Endodermal cell (in vitro differentiated cells): ENCODE results near the gene MBTPS1. TPM values are rescaled to one million over a fixed set of nuclear protein-coding genes. Genes with fewer than 3 reads are reported as not detected.

Experiments used
- DNase-seq: peaks from one replicate; pipeline ENCODE4 v3.0.0-alpha.2; 2017
- H3K27ac ChIP-seq: 2 replicates; pipeline ENCODE4 v1.5.1; 2013; ENCODE audit warnings: mild to moderate bottlenecking, low read depth, low read length, moderate library complexity
- H3K27me3 ChIP-seq: 2 replicates; pipeline ENCODE4 v1.6.1; 2013; ENCODE audit warnings: mild to moderate bottlenecking, low read length, moderate library complexity; ENCODE audit not compliant: insufficient read depth, control insufficient read depth, poor library complexity, severe bottlenecking
- H3K36me3 ChIP-seq: 2 replicates; pipeline ENCODE4 v1.7.0; 2013; ENCODE audit warnings: mild to moderate bottlenecking, low read length, moderate library complexity; ENCODE audit not compliant: control insufficient read depth, insufficient read depth
- H3K4me1 ChIP-seq: one replicate; pipeline ENCODE4 v1.7.0; 2013; ENCODE audit warnings: low read length; ENCODE audit not compliant: control insufficient read depth, insufficient read depth
- H3K4me3 ChIP-seq: 2 replicates; pipeline ENCODE4 v1.5.1; 2013; ENCODE audit warnings: mild to moderate bottlenecking, low read length, moderate library complexity
- H3K9ac ChIP-seq: 2 replicates; pipeline ENCODE4 v1.6.1; 2013; ENCODE audit warnings: mild to moderate bottlenecking, low read length, moderate library complexity; ENCODE audit not compliant: poor library complexity, severe bottlenecking; ENCODE audit errors: extremely low read depth
- H3K9me3 ChIP-seq: 2 replicates; pipeline ENCODE4 v1.6.1; 2013; ENCODE audit warnings: mild to moderate bottlenecking, low read length, moderate library complexity; ENCODE audit not compliant: control insufficient read depth
- H3K27ac Mint-ChIP-seq: 2 replicates; pipeline ENCODE4 v1.8.0; 2020; ENCODE audit warnings: mixed read lengths
- H3K27me3 Mint-ChIP-seq: 2 replicates; pipeline ENCODE4 v1.8.0; 2021; ENCODE audit warnings: mild to moderate bottlenecking, mixed read lengths; ENCODE audit not compliant: insufficient read depth
- H3K36me3 Mint-ChIP-seq: 2 replicates; pipeline ENCODE4 v1.8.0; 2020; ENCODE audit warnings: low read depth, mixed read lengths
- H3K4me1 Mint-ChIP-seq: 2 replicates; pipeline ENCODE4 v1.8.0; 2020; ENCODE audit warnings: mixed read lengths
- H3K4me3 Mint-ChIP-seq: 2 replicates; pipeline ENCODE4 v1.8.0; 2020; ENCODE audit warnings: mild to moderate bottlenecking, moderate library complexity, mixed read lengths
- H3K9me3 Mint-ChIP-seq: 2 replicates; pipeline ENCODE4 v1.8.0; 2020; ENCODE audit warnings: mild to moderate bottlenecking, mixed read lengths
- WGBS, 2 experiments: methylation state at CpG; one replicate each; pipeline versions ENCODE4 v1.1.5 to v1.1.7; 2013; ENCODE audit warnings: missing lambda C conversion rate in 2 of 2, mixed read lengths in 1 of 2; ENCODE audit not compliant: insufficient coverage in 1 of 2, insufficient read length in 1 of 2; 5-methylcytosine and 5-hydroxymethylcytosine counted together
- total RNA-seq, 2 donors: library from RNA; stranded (reverse); fragmentation: NEBNext Ultra II Directional in 1 of 2; extraction: Animal tissue kit (Norgen Biotek cat#: 25700) in 1 of 2; gene quantifications; 2 replicates in 1 of 2; 3 replicates in 1 of 2; pipeline ENCODE4 v1.2.1, GENCODE V29; 2021
- TF ChIP-seq, protein P1 (sequence below): fragments of 200-600 bp; sonication (generic); conservative IDR thresholded peaks from 2 replicates; pipeline ENCODE4 v1.5.0; 2021; ENCODE audit warnings: antibody characterized with exemption, mild to moderate bottlenecking

MBTPS1 gene
- total RNA-seq, 2 donors from 2014 or later, result 59.7 to 62.9 TPM

- no peaks in the 10 kb centered on the region for H3K27me3 ChIP-seq
- Mint-ChIP-seq H3K36me3 (no peaks in the 10 kb centered on the region), H3K4me3 (no peak overlapping the region), H3K4me1 (no peaks in the 10 kb centered on the region), H3K27ac (no peak overlapping the region), H3K27me3 (no peaks in the 10 kb centered on the region), H3K9me3 (no peaks in the 10 kb centered on the region)
- WGBS, 2 experiments, result 85 to 93% methylated on average over 5 of the region's 5 CpGs
- H3K4me3 ChIP-seq, result no peak overlapping the region
- no peaks in the 10 kb centered on the region for H3K4me1 ChIP-seq
- no peak for DNase-seq
- no peaks in the 10 kb centered on the region for H3K36me3 ChIP-seq
- no peaks in the 10 kb centered on the region for H3K9me3 ChIP-seq
- TF ChIP-seq, protein P1, sequence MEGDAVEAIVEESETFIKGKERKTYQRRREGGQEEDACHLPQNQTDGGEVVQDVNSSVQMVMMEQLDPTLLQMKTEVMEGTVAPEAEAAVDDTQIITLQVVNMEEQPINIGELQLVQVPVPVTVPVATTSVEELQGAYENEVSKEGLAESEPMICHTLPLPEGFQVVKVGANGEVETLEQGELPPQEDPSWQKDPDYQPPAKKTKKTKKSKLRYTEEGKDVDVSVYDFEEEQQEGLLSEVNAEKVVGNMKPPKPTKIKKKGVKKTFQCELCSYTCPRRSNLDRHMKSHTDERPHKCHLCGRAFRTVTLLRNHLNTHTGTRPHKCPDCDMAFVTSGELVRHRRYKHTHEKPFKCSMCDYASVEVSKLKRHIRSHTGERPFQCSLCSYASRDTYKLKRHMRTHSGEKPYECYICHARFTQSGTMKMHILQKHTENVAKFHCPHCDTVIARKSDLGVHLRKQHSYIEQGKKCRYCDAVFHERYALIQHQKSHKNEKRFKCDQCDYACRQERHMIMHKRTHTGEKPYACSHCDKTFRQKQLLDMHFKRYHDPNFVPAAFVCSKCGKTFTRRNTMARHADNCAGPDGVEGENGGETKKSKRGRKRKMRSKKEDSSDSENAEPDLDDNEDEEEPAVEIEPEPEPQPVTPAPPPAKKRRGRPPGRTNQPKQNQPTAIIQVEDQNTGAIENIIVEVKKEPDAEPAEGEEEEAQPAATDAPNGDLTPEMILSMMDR, result peak; percentile 48
- H3K27ac ChIP-seq, result no peak overlapping the region
- no peak overlapping the region for H3K9ac ChIP-seq
Observed at GRCh38 chr16:84156342-84156784, 39.6 kb upstream of the MBTPS1 start.

- H3K9me3 ChIP-seq, result no peaks in the 10 kb centered on the region
- Mint-ChIP-seq H3K9me3 (no peaks in the 10 kb centered on the region), H3K4me1 (no peaks in the 10 kb centered on the region), H3K4me3 (no peak overlapping the region), H3K36me3 (no peaks in the 10 kb centered on the region), H3K27ac (no peak overlapping the region), H3K27me3 (no peaks in the 10 kb centered on the region)
- H3K4me3 ChIP-seq, result no peak overlapping the region
- no peak for DNase-seq
- TF ChIP-seq, protein P1, result no peak
- H3K27ac ChIP-seq, result no peak overlapping the region
- no peaks in the 10 kb centered on the region for H3K36me3 ChIP-seq
- H3K4me1 ChIP-seq, result no peaks in the 10 kb centered on the region
- H3K9ac ChIP-seq, result no peak overlapping the region
- WGBS, 2 experiments, result 90 to 95% methylated on average over 2 to 6 of the region's 6 CpGs
- no peaks in the 10 kb centered on the region for H3K27me3 ChIP-seq
Observed at GRCh38 chr16:84155771-84156170, 39.0 kb upstream of the MBTPS1 start.

- Histone ChIP-seq H3K9ac (no peak overlapping the region), H3K27me3 (no peaks in the 10 kb centered on the region), H3K27ac (no peak overlapping the region), H3K9me3 (no peaks in the 10 kb centered on the region), H3K36me3 (no peaks in the 10 kb centered on the region), H3K4me3 (no peak overlapping the region), H3K4me1 (no peaks in the 10 kb centered on the region)
- H3K27me3 Mint-ChIP-seq, result no peaks in the 10 kb centered on the region
- WGBS, 2 experiments, result 91 to 94% methylated on average over 4 of the region's 4 CpGs
- H3K4me3 Mint-ChIP-seq, result no peak overlapping the region
- TF ChIP-seq, protein P1, result no peak
- no peak overlapping the region for H3K27ac Mint-ChIP-seq
- DNase-seq, result no peak
- no peaks in the 10 kb centered on the region for H3K4me1 Mint-ChIP-seq
- H3K9me3 Mint-ChIP-seq, result no peaks in the 10 kb centered on the region
- no peaks in the 10 kb centered on the region for H3K36me3 Mint-ChIP-seq
Observed at GRCh38 chr16:84155226-84155625, 38.5 kb upstream of the MBTPS1 start.
